HCT116 (cell line): ENCODE data around the gene ZSWIM6. TPM values are rescaled to one million over a fixed set of nuclear protein-coding genes. Genes with fewer than 3 reads are reported as not detected.

Source experiments
- ATAC-seq: fragments of 200-7000 bp; cut with Tn5 transposase; 2 replicates; pipeline ENCODE4 v1.9.1; 2020; ENCODE audit warnings: mild to moderate bottlenecking, moderate library complexity
- BruUV-seq: library from RNA; stranded (reverse); fragments of 400-500 nt; replicated peaks from 2 replicates; lab custom pipeline; 2021; lab: Mats Ljungman, UMichigan
- CTCF ChIA-PET: fragments of 300-600 bp; sonication (Branson Sonifier 250); formaldehyde crosslinking; loops from one replicate; lab custom pipeline; 2021; ENCODE audit warnings: antibody characterized with exemption; lab: Charles Lee
- POLR2A ChIA-PET: fragments of 300-600, 350-600 bp; sonication (Branson Sonifier 250); formaldehyde crosslinking; loops from one replicate; lab custom pipeline; 2021; ENCODE audit warnings: antibody characterized with exemption; lab: Charles Lee
- RAD21 ChIA-PET, 2 experiments: fragments of 300-600 bp; sonication (Branson Sonifier 250); formaldehyde crosslinking; loops; one replicate each; lab custom pipeline; 2023; ENCODE audit warnings: low total read pairs in 2 of 2; ENCODE audit not compliant: uncharacterized antibody in 2 of 2, unreplicated experiment in 2 of 2, low non-redundant PET in 1 of 2; lab: Charles Lee
- DNase-seq: peaks from one replicate; pipeline ENCODE4 v3.0.0-alpha.2; 2010; ENCODE audit warnings: low read depth, low spot score
- H2AFZ ChIP-seq: fragments of 200-600 bp; shearing (Covaris generic), sonication (generic); 2 replicates; pipeline ENCODE4 v1.6.1; 2017; ENCODE audit warnings: low read depth, mixed run types, mixed read lengths, antibody characterized with exemption, low read length; ENCODE audit not compliant: poor library complexity, severe bottlenecking
- H3K27ac ChIP-seq: 2 replicates; pipeline ENCODE4 v1.5.1; 2012; ENCODE audit warnings: low read depth, low read length
- H3K27me3 ChIP-seq: fragments of 200-600 bp; sonication (generic); 2 replicates; pipeline ENCODE4 v1.6.1; 2016; ENCODE audit warnings: mixed run types, low read length, mixed read lengths; ENCODE audit not compliant: insufficient read depth
- H3K36me3 ChIP-seq, 2 experiments: fragments of 200-500 bp in 1 of 2; fragments of 200-600 bp in 1 of 2; sonication (Bioruptor generic) in 1 of 2; sonication (generic) in 1 of 2; 2 replicates each; pipeline versions ENCODE4 v1.5.1 to v1.6.1; 2014 to 2016; ENCODE audit warnings: low read length in 2 of 2, inconsistent platforms in 1 of 2, mixed read lengths in 1 of 2, mixed run types in 1 of 2; ENCODE audit not compliant: insufficient read depth in 2 of 2, control insufficient read depth in 1 of 2
- H3K4me1 ChIP-seq, 2 experiments: fragments of 200-600 bp in 1 of 2; sonication (generic) in 1 of 2; 2 replicates each; pipeline versions ENCODE4 v1.5.1 to v1.6.1; 2012 to 2017; ENCODE audit warnings: low read length in 2 of 2, inconsistent platforms in 1 of 2, mild to moderate bottlenecking in 1 of 2, mixed read lengths in 1 of 2, mixed run types in 1 of 2, moderate library complexity in 1 of 2; ENCODE audit not compliant: insufficient read depth in 2 of 2, control insufficient read depth in 1 of 2
- H3K4me2 ChIP-seq: fragments of 200-600 bp; sonication (generic); 2 replicates; pipeline ENCODE4 v1.6.1; 2017; ENCODE audit warnings: mixed run types, low read length, mixed read lengths
- H3K4me3 ChIP-seq, 2 experiments: fragments of 200-600 bp in 1 of 2; sonication (generic) in 1 of 2; replicated peaks in 1 of 2; 2 replicates each; pipeline ENCODE4 v1.5.1; 2011 to 2016; ENCODE audit warnings: low read length in 2 of 2, control low read depth in 1 of 2, low read depth in 1 of 2, mild to moderate bottlenecking in 1 of 2, mixed read lengths in 1 of 2, mixed run types in 1 of 2
- H3K79me2 ChIP-seq: fragments of 200-600 bp; sonication (generic); 2 replicates; pipeline ENCODE4 v1.6.1; 2017; ENCODE audit warnings: mild to moderate bottlenecking, mixed run types, low read length, moderate library complexity, mixed read lengths; ENCODE audit not compliant: insufficient read depth
- H3K9ac ChIP-seq: fragments of 200-600 bp; sonication (generic); 2 replicates; pipeline ENCODE4 v1.6.1; 2016; ENCODE audit warnings: low read length, mixed read lengths
- H3K9me2 ChIP-seq: fragments of 200-600 bp; sonication (generic), shearing (Covaris generic); 2 replicates; pipeline ENCODE4 v1.6.1; 2017; ENCODE audit warnings: mixed run types, mild to moderate bottlenecking, moderate library complexity; ENCODE audit not compliant: insufficient read depth
- H3K9me3 ChIP-seq, 2 experiments: fragments of 200-500 bp in 1 of 2; fragments of 200-600 bp in 1 of 2; sonication (Bioruptor generic) in 1 of 2; sonication (generic) in 1 of 2; 2 replicates each; pipeline ENCODE4 v1.6.1; 2014 to 2017; ENCODE audit warnings: low read length in 2 of 2, mixed read lengths in 2 of 2, inconsistent platforms in 1 of 2, low read depth in 1 of 2, mild to moderate bottlenecking in 1 of 2, mixed run types in 1 of 2, moderate library complexity in 1 of 2; ENCODE audit not compliant: control insufficient read depth in 1 of 2, insufficient read depth in 1 of 2
- H4K20me1 ChIP-seq: fragments of 200-600 bp; sonication (generic), shearing (Covaris generic); 2 replicates; pipeline ENCODE4 v1.6.1; 2017; ENCODE audit warnings: mixed run types, mild to moderate bottlenecking, moderate library complexity; ENCODE audit not compliant: insufficient read depth
- CEBPB ChIP-seq: IDR thresholded peaks from 2 replicates; pipeline ENCODE4 v1.6.1; 2012; ENCODE audit warnings: low read depth
- EGR1 ChIP-seq: IDR thresholded peaks from 2 replicates; pipeline ENCODE4 v1.6.1; 2012; ENCODE audit warnings: low read depth
- SIN3A ChIP-seq: IDR thresholded peaks from 2 replicates; pipeline ENCODE4 v1.6.1; 2012; ENCODE audit warnings: low read depth
- YY1 ChIP-seq: IDR thresholded peaks from 2 replicates; pipeline ENCODE4 v1.6.1; 2011; ENCODE audit warnings: low read length, low read depth, moderate library complexity, mild to moderate bottlenecking; ENCODE audit not compliant: insufficient replicate concordance; ENCODE audit errors: extremely low read depth
- ZFX ChIP-seq: fragments of 450-650 bp; IDR thresholded peaks from 2 replicates; pipeline ENCODE4 v1.6.1; 2017
- ZNF274 ChIP-seq: fragments of 200-500 bp; sonication (Bioruptor generic); IDR thresholded peaks from 2 replicates; pipeline ENCODE4 v1.6.1; 2014; ENCODE audit warnings: mild to moderate bottlenecking, low read depth, low read length, inconsistent platforms
- intact Hi-C: fragments of 100-400 bp; cut with micrococcal nuclease; formaldehyde crosslinking; loops from 2 replicates; pipeline ENCODE4 v1.10.0; 2022
- total RNA-seq: library from RNA; stranded (reverse); gene quantifications from one replicate; pipeline ENCODE4 v1.2.1, GENCODE V29; 2021; ENCODE audit not compliant: unreplicated experiment
- TF ChIP-seq, protein P1 (sequence below): IDR thresholded peaks from 2 replicates; pipeline ENCODE4 v1.6.1; 2012
- TF ChIP-seq, protein P2 (sequence below): IDR thresholded peaks from 2 replicates; pipeline ENCODE4 v1.6.1; 2012; ENCODE audit warnings: low read depth
- TF ChIP-seq, protein P3 (sequence below): IDR thresholded peaks from 2 replicates; pipeline ENCODE4 v1.6.1; 2012

The ZSWIM6 gene
- total RNA-seq, 1 experiment from 2014 or later = 7.4 TPM

DNA sequence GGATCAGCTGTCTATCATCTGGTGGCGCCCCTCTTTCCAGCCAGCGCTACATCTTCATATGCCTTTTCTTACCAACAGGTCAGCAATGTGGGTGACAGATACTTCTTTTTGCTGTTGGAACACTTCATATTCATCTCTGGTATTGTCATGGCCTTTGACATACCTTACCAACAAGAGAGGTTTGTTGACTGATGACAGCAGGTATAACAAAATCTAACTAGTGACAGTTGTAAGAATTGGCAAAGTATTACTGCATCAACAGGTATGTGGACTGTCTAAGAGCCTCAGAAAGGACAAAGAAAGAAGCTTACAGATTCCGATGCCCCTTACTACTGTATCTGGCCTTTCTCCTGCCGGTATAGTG, 29.9 kb upstream of the ZSWIM6 start:
- CTCF ChIA-PET = interaction anchor here (1.3 kb wide), 1 partner anchor 343 kb away, joined by 5 read pairs; no protein-coding TSS in a partner anchor
- RAD21 ChIA-PET = no interaction called here
- H3K4me2 ChIP-seq = peak overlapping the region; percentile 87
- H3K79me2 ChIP-seq = no peaks in the 10 kb centered on the region
- DNase-seq = no peak
- ATAC-seq = peak; percentile 2
- intact Hi-C loops = no loop called here
- no peaks in the 10 kb centered on the region for H3K27me3 ChIP-seq
- peak overlapping the region; percentile 55 for H2AFZ ChIP-seq
- H3K9me2 ChIP-seq = no peaks in the 10 kb centered on the region
- H3K27ac ChIP-seq = no peak overlapping the region
- peak overlapping the region; percentile 36 to 54 for H3K4me3 ChIP-seq
- peak overlapping the region; percentile 37 for H3K9ac ChIP-seq
- no peaks in the 10 kb centered on the region for H4K20me1 ChIP-seq
- POLR2A ChIA-PET = no interaction called here
- TF ChIP-seq YY1 = no peak
- TF ChIP-seq, protein P1, sequence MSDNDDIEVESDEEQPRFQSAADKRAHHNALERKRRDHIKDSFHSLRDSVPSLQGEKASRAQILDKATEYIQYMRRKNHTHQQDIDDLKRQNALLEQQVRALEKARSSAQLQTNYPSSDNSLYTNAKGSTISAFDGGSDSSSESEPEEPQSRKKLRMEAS = peak; percentile 4; the same call in 1 of the 2 replicates
- TF ChIP-seq ZFX = no peak
- no peak for TF ChIP-seq ZNF274
- no peak for TF ChIP-seq EGR1
- TF ChIP-seq, protein P2, sequence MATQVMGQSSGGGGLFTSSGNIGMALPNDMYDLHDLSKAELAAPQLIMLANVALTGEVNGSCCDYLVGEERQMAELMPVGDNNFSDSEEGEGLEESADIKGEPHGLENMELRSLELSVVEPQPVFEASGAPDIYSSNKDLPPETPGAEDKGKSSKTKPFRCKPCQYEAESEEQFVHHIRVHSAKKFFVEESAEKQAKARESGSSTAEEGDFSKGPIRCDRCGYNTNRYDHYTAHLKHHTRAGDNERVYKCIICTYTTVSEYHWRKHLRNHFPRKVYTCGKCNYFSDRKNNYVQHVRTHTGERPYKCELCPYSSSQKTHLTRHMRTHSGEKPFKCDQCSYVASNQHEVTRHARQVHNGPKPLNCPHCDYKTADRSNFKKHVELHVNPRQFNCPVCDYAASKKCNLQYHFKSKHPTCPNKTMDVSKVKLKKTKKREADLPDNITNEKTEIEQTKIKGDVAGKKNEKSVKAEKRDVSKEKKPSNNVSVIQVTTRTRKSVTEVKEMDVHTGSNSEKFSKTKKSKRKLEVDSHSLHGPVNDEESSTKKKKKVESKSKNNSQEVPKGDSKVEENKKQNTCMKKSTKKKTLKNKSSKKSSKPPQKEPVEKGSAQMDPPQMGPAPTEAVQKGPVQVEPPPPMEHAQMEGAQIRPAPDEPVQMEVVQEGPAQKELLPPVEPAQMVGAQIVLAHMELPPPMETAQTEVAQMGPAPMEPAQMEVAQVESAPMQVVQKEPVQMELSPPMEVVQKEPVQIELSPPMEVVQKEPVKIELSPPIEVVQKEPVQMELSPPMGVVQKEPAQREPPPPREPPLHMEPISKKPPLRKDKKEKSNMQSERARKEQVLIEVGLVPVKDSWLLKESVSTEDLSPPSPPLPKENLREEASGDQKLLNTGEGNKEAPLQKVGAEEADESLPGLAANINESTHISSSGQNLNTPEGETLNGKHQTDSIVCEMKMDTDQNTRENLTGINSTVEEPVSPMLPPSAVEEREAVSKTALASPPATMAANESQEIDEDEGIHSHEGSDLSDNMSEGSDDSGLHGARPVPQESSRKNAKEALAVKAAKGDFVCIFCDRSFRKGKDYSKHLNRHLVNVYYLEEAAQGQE = no peak
- TF ChIP-seq SIN3A = no peak
- no peak for TF ChIP-seq CEBPB
- TF ChIP-seq, protein P3, sequence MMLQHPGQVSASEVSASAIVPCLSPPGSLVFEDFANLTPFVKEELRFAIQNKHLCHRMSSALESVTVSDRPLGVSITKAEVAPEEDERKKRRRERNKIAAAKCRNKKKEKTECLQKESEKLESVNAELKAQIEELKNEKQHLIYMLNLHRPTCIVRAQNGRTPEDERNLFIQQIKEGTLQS = no peak
- TF ChIP-seq, all 23 proteins: peak for 1
- Histone ChIP-seq H3K4me1 (peaks cover 19 to 46% of the 10 kb centered on the region in 2 experiments; a peak in 3 of 4 replicates), H3K9me3 (no peaks in the 10 kb centered on the region), H3K36me3 (no peaks in the 10 kb centered on the region)
- no TSS peak for BruUV-seq
